Endothelial cell of umbilical vein (primary cell): ENCODE results near the gene FMO2. TPM values are rescaled to one million over a fixed set of nuclear protein-coding genes. Genes with fewer than 3 reads are reported as not detected.

Experiments used
- BruUV-seq: library from RNA; stranded (reverse); fragments of 400-500 nt; replicated peaks from 2 replicates; lab custom pipeline; 2021; lab: Mats Ljungman, UMichigan
- CTCF ChIA-PET: fragments of 300-600, 350-600 bp; sonication (Branson Sonifier 250); formaldehyde crosslinking; loops from one replicate; lab custom pipeline; 2021; ENCODE audit warnings: antibody characterized with exemption, inconsistent platforms; lab: Charles Lee
- POLR2A ChIA-PET: fragments of 300-600, 350-600 bp; sonication (Branson Sonifier 250); formaldehyde crosslinking; loops from one replicate; lab custom pipeline; 2021; ENCODE audit warnings: antibody characterized with exemption, inconsistent platforms; lab: Charles Lee
- DNase-seq: peaks from one replicate; pipeline ENCODE4 v3.0.0-alpha.2; 2011; ENCODE audit warnings: low read depth, low spot score
- FAIRE-seq: peaks from 2 replicates; lab custom pipeline; 2011; peaks lifted over from hg19 to GRCh38; lab: Jason Lieb, UNC
- H2AFZ ChIP-seq: 2 replicates; pipeline ENCODE4 v1.6.0; 2012; ENCODE audit warnings: low read depth, low read length, control low read depth, inconsistent platforms
- H3K27ac ChIP-seq: 2 replicates; pipeline ENCODE4 v1.5.1; 2011; ENCODE audit warnings: low read depth, mild to moderate bottlenecking, control low read depth, low read length, moderate library complexity; ENCODE audit not compliant: insufficient read depth
- H3K27me3 ChIP-seq, 2 experiments: 2 replicates each; pipeline versions ENCODE4 v1.6.0 to v1.6.1; 2011; ENCODE audit warnings: low read length in 2 of 2, mixed read lengths in 1 of 2; ENCODE audit not compliant: control insufficient read depth in 2 of 2, insufficient read depth in 2 of 2
- H3K36me3 ChIP-seq, 2 experiments: 2 replicates in 1 of 2; 3 replicates in 1 of 2; pipeline ENCODE4 v1.5.1; 2011; ENCODE audit warnings: low read length in 2 of 2, mild to moderate bottlenecking in 1 of 2, moderate library complexity in 1 of 2; ENCODE audit not compliant: control insufficient read depth in 2 of 2, insufficient read depth in 2 of 2; ENCODE audit errors: extremely low read depth in 1 of 2
- H3K4me1 ChIP-seq: 3 replicates; pipeline ENCODE4 v1.5.1; 2011; ENCODE audit warnings: mild to moderate bottlenecking, low read length; ENCODE audit not compliant: control insufficient read depth, insufficient read depth; ENCODE audit errors: extremely low read depth
- H3K4me2 ChIP-seq: 2 replicates; pipeline ENCODE4 v1.6.1; 2011; ENCODE audit warnings: low read length, control low read depth, mixed read lengths; ENCODE audit not compliant: insufficient read depth
- H3K4me3 ChIP-seq, 3 experiments: fragments of 200-600 bp in 1 of 3; sonication (generic), shearing (Covaris generic) in 1 of 3; replicated peaks in 1 of 3; 2 replicates each; pipeline ENCODE4 v1.5.1; 2011 to 2016; ENCODE audit warnings: control low read depth in 3 of 3, low read length in 3 of 3, mild to moderate bottlenecking in 2 of 3, inconsistent platforms in 1 of 3, low read depth in 1 of 3, moderate library complexity in 1 of 3; ENCODE audit not compliant: insufficient read depth in 1 of 3
- H3K79me2 ChIP-seq: 2 replicates; pipeline ENCODE4 v1.6.0; 2012; ENCODE audit warnings: low read length, inconsistent platforms; ENCODE audit not compliant: control insufficient read depth, insufficient read depth
- H3K9ac ChIP-seq: replicated peaks from 2 replicates; pipeline ENCODE3; 2011; ENCODE audit warnings: low read length, control low read depth; ENCODE audit not compliant: insufficient read depth; ENCODE audit errors: extremely low read depth
- H3K9me1 ChIP-seq: replicated peaks from 3 replicates; pipeline ENCODE4 v1.6.0; 2011; ENCODE audit warnings: mild to moderate bottlenecking, low read length; ENCODE audit not compliant: control insufficient read depth, insufficient read depth; ENCODE audit errors: extremely low read depth
- H3K9me3 ChIP-seq: replicated peaks from 2 replicates; pipeline ENCODE4 v1.5.1; 2012; ENCODE audit warnings: low read length, inconsistent platforms; ENCODE audit not compliant: control insufficient read depth, insufficient read depth
- H4K20me1 ChIP-seq: replicated peaks from 2 replicates; pipeline ENCODE3; 2011; ENCODE audit warnings: mild to moderate bottlenecking, low read length; ENCODE audit not compliant: control insufficient read depth, insufficient read depth; ENCODE audit errors: extremely low read depth
- EZH2 ChIP-seq: IDR thresholded peaks from 2 replicates; pipeline ENCODE4 v1.6.1; 2012; ENCODE audit warnings: borderline replicate concordance, low read depth, mild to moderate bottlenecking, moderate library complexity, low read length, inconsistent platforms; ENCODE audit not compliant: severe bottlenecking
- JUN ChIP-seq: IDR thresholded peaks from 2 replicates; pipeline ENCODE4 v1.6.1; 2011; ENCODE audit warnings: borderline replicate concordance, low read depth; ENCODE audit not compliant: insufficient read length, insufficient read depth
- MYC ChIP-seq: IDR thresholded peaks from one replicate; pipeline ENCODE4 v1.6.1; 2011; ENCODE audit warnings: mild to moderate bottlenecking, low read depth, low read length
- dilution Hi-C: fragments of 300-500 bp; cut with MboI; formaldehyde crosslinking; loops from one replicate; pipeline ENCODE4 v1.15.0; 2019; ENCODE audit warnings: low sequenced_read_pairs; ENCODE audit not compliant: extremely low pct_ligation_motif_present
- intact Hi-C: fragments of 100-400 bp; cut with micrococcal nuclease; formaldehyde crosslinking; loops from one replicate; pipeline ENCODE4 v1.10.0; 2022
- polyA plus RNA-seq, 4 experiments: library from polyadenylated mRNA; depleted of rRNA in 3 of 4; stranded (reverse) in 3 of 4; unstranded in 1 of 4; fragments of >200 nt; gene quantifications; 2 replicates each; pipeline versions ENCODE4 v1.2.1 to v1.2.3, GENCODE V29; 2011 to 2012; ENCODE audit warnings: missing spikeins in 1 of 4
- total RNA-seq: library from RNA; stranded (reverse); gene quantifications from 2 replicates; pipeline ENCODE4 v1.2.3, GENCODE V29; 2021
- TF ChIP-seq, protein P1 (sequence below), 2 donors: IDR thresholded peaks; 1 replicate in 1 of 2; 2 replicates in 1 of 2; pipeline ENCODE4 v1.5.1; 2011; ENCODE audit warnings: low read length in 2 of 2, mild to moderate bottlenecking in 2 of 2, moderate library complexity in 2 of 2, control low read depth in 1 of 2, inconsistent platforms in 1 of 2, low read depth in 1 of 2; ENCODE audit not compliant: insufficient read depth in 1 of 2; ENCODE audit errors: extremely low read depth in 1 of 2

FMO2 gene
- total and polyA plus RNA-seq, 2 donors (not counting 3 experiments of a cell fraction or from before 2014, with no cell fraction given) = not detected

DNA sequence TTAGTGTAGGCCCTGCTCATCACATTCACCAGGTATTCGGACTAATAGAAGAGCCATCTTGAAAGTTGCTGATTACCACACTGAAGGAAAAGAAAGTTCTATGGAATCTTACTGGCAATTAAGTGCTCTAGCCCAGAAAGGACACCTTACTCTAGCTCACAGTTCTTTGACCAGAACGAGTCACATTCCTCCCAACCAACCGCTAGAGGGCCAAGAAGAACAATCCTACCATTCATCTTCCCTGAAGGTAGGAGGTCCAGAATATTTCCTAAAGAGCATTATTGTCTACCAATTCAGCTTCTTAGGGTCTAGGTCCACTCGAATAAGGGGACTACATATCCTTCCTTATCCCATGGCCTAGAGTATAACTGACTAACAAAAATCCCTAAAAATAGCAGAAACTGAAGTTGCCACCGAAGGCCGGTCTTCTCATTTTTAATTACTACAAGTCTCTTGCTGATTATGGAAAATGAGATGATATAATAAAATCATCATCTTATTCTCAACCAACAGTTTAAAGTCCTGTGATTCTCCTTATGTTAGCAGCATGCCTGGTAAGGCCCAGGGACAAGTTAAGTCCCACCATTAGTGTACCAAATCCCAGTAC lies 60.5 kb downstream of the FMO2 start:
- peak; percentile 72 for FAIRE-seq
- Histone ChIP-seq H3K27me3 (peaks cover 5 to 6% of the 10 kb centered on the region in 2 experiments), H2AFZ (no peak overlapping the region), H3K9me3 (no peaks in the 10 kb centered on the region), H3K4me1 (no peaks in the 10 kb centered on the region), H3K27ac (no peak overlapping the region), H3K36me3 (no peaks in the 10 kb centered on the region), H3K79me2 (no peaks in the 10 kb centered on the region), H3K9me1 (no peaks in the 10 kb centered on the region), H3K4me2 (no peak overlapping the region), H3K4me3 (no peak overlapping the region), H3K9ac (no peak overlapping the region), H4K20me1 (no peaks in the 10 kb centered on the region)
- dilution Hi-C loops = no loop called here
- POLR2A ChIA-PET = no interaction called here
- TF ChIP-seq, protein P1, sequence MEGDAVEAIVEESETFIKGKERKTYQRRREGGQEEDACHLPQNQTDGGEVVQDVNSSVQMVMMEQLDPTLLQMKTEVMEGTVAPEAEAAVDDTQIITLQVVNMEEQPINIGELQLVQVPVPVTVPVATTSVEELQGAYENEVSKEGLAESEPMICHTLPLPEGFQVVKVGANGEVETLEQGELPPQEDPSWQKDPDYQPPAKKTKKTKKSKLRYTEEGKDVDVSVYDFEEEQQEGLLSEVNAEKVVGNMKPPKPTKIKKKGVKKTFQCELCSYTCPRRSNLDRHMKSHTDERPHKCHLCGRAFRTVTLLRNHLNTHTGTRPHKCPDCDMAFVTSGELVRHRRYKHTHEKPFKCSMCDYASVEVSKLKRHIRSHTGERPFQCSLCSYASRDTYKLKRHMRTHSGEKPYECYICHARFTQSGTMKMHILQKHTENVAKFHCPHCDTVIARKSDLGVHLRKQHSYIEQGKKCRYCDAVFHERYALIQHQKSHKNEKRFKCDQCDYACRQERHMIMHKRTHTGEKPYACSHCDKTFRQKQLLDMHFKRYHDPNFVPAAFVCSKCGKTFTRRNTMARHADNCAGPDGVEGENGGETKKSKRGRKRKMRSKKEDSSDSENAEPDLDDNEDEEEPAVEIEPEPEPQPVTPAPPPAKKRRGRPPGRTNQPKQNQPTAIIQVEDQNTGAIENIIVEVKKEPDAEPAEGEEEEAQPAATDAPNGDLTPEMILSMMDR (IDR thresholded peaks at IDR 0.05; ENCODE audit: extremely low read depth in 1 of 2, insufficient read depth in 1 of 2, low read depth in 1 of 2, low read length in 2 of 2) = peak; percentile 61 to 74
- TF ChIP-seq EZH2 = no peak
- DNase-seq = peak; percentile 34
- no TSS peak for BruUV-seq
- CTCF ChIA-PET = interaction anchor here (0.6 to 5.2 kb wide), 20 partner anchors 8 to 279 kb away, joined by 3 to 74 read pairs (median 4); partner anchors contain the start of gene FMO4
- intact Hi-C loops = loop anchor here (1.0 to 10.0 kb wide), 2 partner anchors 69 to 159 kb away; partner anchors contain the start of gene FMO4

DNA sequence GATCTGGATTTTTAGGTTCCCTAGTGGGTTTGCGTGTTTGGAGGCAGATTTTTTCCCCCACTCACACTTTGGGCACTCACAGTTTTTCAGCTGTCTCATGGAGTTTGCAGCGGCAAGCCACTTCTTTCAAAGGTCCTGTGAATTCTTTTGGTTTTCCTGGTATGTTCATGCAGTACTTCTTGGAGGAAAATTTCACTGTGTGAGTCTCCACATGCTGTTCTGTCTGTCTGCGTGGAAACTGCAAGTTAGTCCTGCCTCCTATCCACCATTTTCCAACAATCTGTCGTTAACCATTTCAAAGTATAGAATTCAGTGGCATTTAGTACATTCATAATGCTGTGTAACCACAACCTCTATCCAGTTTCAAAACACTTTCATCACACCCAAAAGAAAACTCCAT lies 62.4 kb downstream of the FMO2 start:
- no peak overlapping the region for H3K9ac ChIP-seq
- no peak for FAIRE-seq
- no peak overlapping the region for H3K27ac ChIP-seq
- ChIA-PET CTCF (interaction anchor here (1.0 to 5.2 kb wide), 2 partner anchors 11 to 66 kb away, joined by 3 to 74 read pairs; partner anchors contain the start of gene FMO4), POLR2A (no interaction called here)
- H3K4me3 ChIP-seq = no peak overlapping the region
- H3K36me3 ChIP-seq = no peaks in the 10 kb centered on the region
- H3K79me2 ChIP-seq = no peaks in the 10 kb centered on the region
- BruUV-seq = no TSS peak
- H2AFZ ChIP-seq = no peak overlapping the region
- H3K4me1 ChIP-seq = no peaks in the 10 kb centered on the region
- no peaks in the 10 kb centered on the region for H3K9me1 ChIP-seq
- H4K20me1 ChIP-seq = no peaks in the 10 kb centered on the region
- no peaks in the 10 kb centered on the region for H3K9me3 ChIP-seq
- DNase-seq = no peak
- H3K27me3 ChIP-seq = peaks cover 8 to 12% of the 10 kb centered on the region in 2 experiments
- TF ChIP-seq MYC (no peak), EZH2 (no peak), JUN (no peak)
- no peak overlapping the region for H3K4me2 ChIP-seq
- intact Hi-C loops = loop anchor here (10.0 kb wide), 1 partner anchor 157 kb away; no protein-coding TSS in a partner anchor
- dilution Hi-C loops = no loop called here
